Stimulated activated CD8-positive, alpha-beta memory T cell treated with anti-CD3 and anti-CD28 coated beads, Interleukin-15, amount 100 ng/mL, for 48 hours (primary cell): ENCODE measurements around the gene HTRA2.
"Not testable (repeated sequence)": the region's sequence is repeated elsewhere in the genome, so short reads cannot be mapped to it uniquely, and the experiment has no call there.

ENCODE experiments used
- DNase-seq, 2 donors: peaks; one replicate each; pipeline ENCODE4 v3.0.0-alpha.2; 2020; ENCODE audit warnings: low read depth in 2 of 2

HTRA2 gene

GRCh38 chr2:74561022-74561421 lies 31.3 kb downstream of the HTRA2 start:
- not testable (repeated sequence) for DNase-seq

GRCh38 chr2:74562126-74562775 lies 32.5 kb downstream of the HTRA2 start:
- no peak for DNase-seq

- no peak for DNase-seq
These were observed 34.5 kb downstream of the HTRA2 start for GRCh38 chr2:74564222-74564621.

GRCh38 chr2:74566076-74566753 lies 36.5 kb downstream of the HTRA2 start:
- DNase-seq, result no peak

- no peak for DNase-seq
These were observed 37.0 kb downstream of the HTRA2 start for GRCh38 chr2:74566754-74567085.

- no peak for DNase-seq
These were observed 38.1 kb downstream of the HTRA2 start for GRCh38 chr2:74567881-74568280.

GRCh38 chr2:74569686-74570085 lies 40.0 kb downstream of the HTRA2 start:
- no peak for DNase-seq

GRCh38 chr2:74571058-74571457 lies 41.3 kb downstream of the HTRA2 start:
- DNase-seq, result no peak

GRCh38 chr2:74572178-74572925 lies 42.6 kb downstream of the HTRA2 start:
- no peak for DNase-seq

- no peak for DNase-seq
These were observed 44.2 kb downstream of the HTRA2 start for GRCh38 chr2:74573747-74574562.

GRCh38 chr2:74575320-74575719 lies 45.6 kb downstream of the HTRA2 start:
- DNase-seq, result no peak

- DNase-seq, result no peak
These were observed 46.6 kb downstream of the HTRA2 start for GRCh38 chr2:74576211-74576862.

GRCh38 chr2:74576863-74577229 lies 47.1 kb downstream of the HTRA2 start:
- DNase-seq, result no peak

GRCh38 chr2:74577448-74577847 lies 47.7 kb downstream of the HTRA2 start:
- DNase-seq, result no peak

GRCh38 chr2:74578408-74578807 lies 48.7 kb downstream of the HTRA2 start:
- DNase-seq, result no peak

GRCh38 chr2:74581463-74581862 lies 51.7 kb downstream of the HTRA2 start:
- DNase-seq, result no peak

GRCh38 chr2:74582184-74582583 lies 52.5 kb downstream of the HTRA2 start:
- DNase-seq, result no peak
